Trophoblast cell (in vitro differentiated cells and primary cell): ENCODE data around the gene PIGL.

Experiments used
- DNase-seq, 2 donors: peaks; one replicate each; pipeline ENCODE4 v3.0.0-alpha.2; 2016
- H2AFZ ChIP-seq: 2 replicates; pipeline ENCODE4 v1.6.1; 2013; ENCODE audit warnings: low read length, moderate library complexity, mild to moderate bottlenecking; ENCODE audit not compliant: insufficient read depth, poor library complexity
- H2AK5ac ChIP-seq: 2 replicates; pipeline ENCODE4 v1.6.1; 2013; ENCODE audit warnings: mild to moderate bottlenecking, low read length
- H2BK120ac ChIP-seq: 2 replicates; pipeline ENCODE4 v1.6.1; 2013; ENCODE audit warnings: low read length, mild to moderate bottlenecking, moderate library complexity; ENCODE audit not compliant: insufficient read depth, poor library complexity
- H2BK12ac ChIP-seq: 2 replicates; pipeline ENCODE4 v1.6.1; 2013; ENCODE audit warnings: mild to moderate bottlenecking, low read length, moderate library complexity
- H2BK5ac ChIP-seq: 2 replicates; pipeline ENCODE4 v1.6.1; 2013; ENCODE audit warnings: low read length, low read depth, moderate library complexity, mild to moderate bottlenecking; ENCODE audit not compliant: poor library complexity
- H3K14ac ChIP-seq: 2 replicates; pipeline ENCODE4 v1.6.1; 2013; ENCODE audit warnings: mild to moderate bottlenecking, low read length
- H3K18ac ChIP-seq: 2 replicates; pipeline ENCODE4 v1.6.1; 2013; ENCODE audit warnings: mild to moderate bottlenecking, low read length
- H3K23ac ChIP-seq: 2 replicates; pipeline ENCODE4 v1.6.1; 2013; ENCODE audit warnings: low read length
- H3K27ac ChIP-seq: 2 replicates; pipeline ENCODE4 v1.5.1; 2013; ENCODE audit warnings: low read depth, mild to moderate bottlenecking, inconsistent platforms, low read length, moderate library complexity
- H3K27me3 ChIP-seq: 2 replicates; pipeline ENCODE4 v1.6.1; 2013; ENCODE audit warnings: inconsistent platforms, mild to moderate bottlenecking, low read length, moderate library complexity; ENCODE audit not compliant: insufficient read depth
- H3K36me3 ChIP-seq, 2 experiments: 1 replicate in 1 of 2; 2 replicates in 1 of 2; pipeline ENCODE4 v1.6.1; 2013; ENCODE audit warnings: low read length in 2 of 2, mild to moderate bottlenecking in 2 of 2, moderate library complexity in 1 of 2; ENCODE audit not compliant: insufficient read depth in 2 of 2, control insufficient read depth in 1 of 2
- H3K4ac ChIP-seq: 2 replicates; pipeline ENCODE4 v1.6.1; 2013; ENCODE audit warnings: low read depth, mild to moderate bottlenecking, low read length, moderate library complexity
- H3K4me1 ChIP-seq, 2 experiments: 1 replicate in 1 of 2; 2 replicates in 1 of 2; pipeline ENCODE4 v1.6.1; 2013; ENCODE audit warnings: low read length in 2 of 2, mild to moderate bottlenecking in 2 of 2, moderate library complexity in 1 of 2; ENCODE audit not compliant: insufficient read depth in 2 of 2, control insufficient read depth in 1 of 2
- H3K4me2 ChIP-seq: 2 replicates; pipeline ENCODE4 v1.6.1; 2013; ENCODE audit warnings: inconsistent platforms, mild to moderate bottlenecking, low read length, moderate library complexity
- H3K4me3 ChIP-seq: 2 replicates; pipeline ENCODE4 v1.5.1; 2013; ENCODE audit warnings: mild to moderate bottlenecking, low read depth, low read length, inconsistent platforms
- H3K79me1 ChIP-seq: one replicate; pipeline ENCODE4 v1.6.1; 2013; ENCODE audit warnings: low read length
- H3K79me2 ChIP-seq: 2 replicates; pipeline ENCODE4 v1.6.1; 2013; ENCODE audit warnings: low read length, mild to moderate bottlenecking; ENCODE audit not compliant: control insufficient read depth, insufficient read depth, poor library complexity
- H3K9ac ChIP-seq: 2 replicates; pipeline ENCODE4 v1.6.1; 2013; ENCODE audit warnings: mild to moderate bottlenecking, low read length
- H3K9me3 ChIP-seq: 2 replicates; pipeline ENCODE4 v1.6.1; 2013; ENCODE audit warnings: low read depth, mild to moderate bottlenecking, control low read depth, inconsistent platforms, low read length; ENCODE audit not compliant: insufficient read depth
- H4K12ac ChIP-seq: 2 replicates; pipeline ENCODE4 v1.6.1; 2013; ENCODE audit warnings: low read depth, mild to moderate bottlenecking, low read length, moderate library complexity
- H4K8ac ChIP-seq: 2 replicates; pipeline ENCODE4 v1.6.1; 2013; ENCODE audit warnings: low read depth, mild to moderate bottlenecking, low read length, moderate library complexity
- H4K91ac ChIP-seq: one replicate; pipeline ENCODE4 v1.6.1; 2013; ENCODE audit warnings: low read depth, mild to moderate bottlenecking, low read length, moderate library complexity
- WGBS: extraction: QIAGEN DNeasy Blood & Tissue Kit; methylation state at CpG from one replicate; pipeline ENCODE4 v1.1.7; 2013; ENCODE audit warnings: missing lambda C conversion rate; ENCODE audit not compliant: insufficient read length, insufficient coverage; ENCODE audit errors: extremely low coverage; 5-methylcytosine and 5-hydroxymethylcytosine counted together

PIGL gene

DNA sequence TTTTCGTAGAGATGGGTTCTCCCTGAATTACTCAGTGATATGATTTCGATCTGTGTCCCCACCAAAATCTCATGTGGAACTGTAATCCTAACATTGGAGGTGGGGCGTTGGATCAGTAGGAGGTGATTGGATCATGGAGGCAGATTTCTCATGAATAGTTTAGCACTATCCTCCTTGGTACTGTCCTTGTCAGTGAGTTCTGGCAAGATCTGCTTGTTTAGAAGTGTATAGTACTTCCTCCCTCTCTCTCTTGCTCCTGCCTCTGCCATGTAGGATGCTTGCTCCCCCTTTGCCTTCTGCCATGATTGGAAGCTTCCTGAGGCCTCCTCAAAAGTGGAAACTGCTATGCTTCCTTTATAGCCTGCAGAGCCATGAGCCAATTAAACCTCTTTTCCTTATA, 22.9 kb downstream of the PIGL start:
- no peaks in the 10 kb centered on the region for H3K27me3 ChIP-seq
- no peak overlapping the region for H4K12ac ChIP-seq
- no peaks in the 10 kb centered on the region for H3K79me1 ChIP-seq
- no peak overlapping the region for H3K27ac ChIP-seq
- no peak overlapping the region for H2BK12ac ChIP-seq
- H4K91ac ChIP-seq: no peak overlapping the region
- no peak overlapping the region for H4K8ac ChIP-seq
- no peak overlapping the region for H3K14ac ChIP-seq
- no peaks in the 10 kb centered on the region for H3K4me1 ChIP-seq
- H3K23ac ChIP-seq: no peak overlapping the region
- H3K9me3 ChIP-seq: no peaks in the 10 kb centered on the region
- H3K18ac ChIP-seq: no peak overlapping the region
- no peak overlapping the region for H3K4me2 ChIP-seq
- no peak overlapping the region for H3K4ac ChIP-seq
- WGBS: no CpG with 5 or more reads among the region's 3 CpGs
- H3K79me2 ChIP-seq: no peaks in the 10 kb centered on the region
- H2AK5ac ChIP-seq: no peak overlapping the region
- H3K9ac ChIP-seq: no peak overlapping the region
- no peak overlapping the region for H2BK120ac ChIP-seq
- H2BK5ac ChIP-seq: no peak overlapping the region
- no peak overlapping the region for H3K4me3 ChIP-seq
- no peak for DNase-seq
- H2AFZ ChIP-seq: no peak overlapping the region
- H3K36me3 ChIP-seq: peaks cover 0 to 5% of the 10 kb centered on the region in 2 experiments

DNA sequence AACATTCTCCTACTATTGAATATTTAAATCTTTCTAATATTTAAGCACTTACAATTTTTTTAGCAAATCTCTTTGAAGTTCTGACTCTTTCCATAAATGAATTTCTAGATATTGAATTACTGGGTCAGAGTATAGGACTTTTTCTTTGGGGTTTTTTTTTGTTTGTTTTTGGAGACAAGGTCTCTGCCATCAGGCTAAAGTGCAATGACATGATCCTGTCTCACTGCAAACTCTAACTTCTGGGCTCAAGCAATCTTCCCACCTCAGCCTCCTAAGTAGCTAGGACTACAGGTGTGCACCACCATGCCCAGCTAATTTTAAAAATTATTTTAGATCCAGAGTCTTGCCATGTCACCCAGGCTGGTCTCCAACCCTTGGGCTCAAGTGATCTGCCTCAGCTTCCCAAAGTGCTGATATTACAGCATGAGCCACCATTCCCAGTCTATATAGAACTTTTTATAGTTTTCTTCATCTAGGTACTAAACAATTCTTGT, 24.9 kb downstream of the PIGL start:
- no peak overlapping the region for H2AK5ac ChIP-seq
- no peak overlapping the region for H3K4ac ChIP-seq
- H3K9ac ChIP-seq: no peak overlapping the region
- no peak overlapping the region for H2BK5ac ChIP-seq
- H3K27ac ChIP-seq: no peak overlapping the region
- H3K9me3 ChIP-seq: no peaks in the 10 kb centered on the region
- no peaks in the 10 kb centered on the region for H3K79me1 ChIP-seq
- H3K79me2 ChIP-seq: no peaks in the 10 kb centered on the region
- no peak overlapping the region for H2AFZ ChIP-seq
- no peak overlapping the region for H3K4me2 ChIP-seq
- no peak for DNase-seq
- H3K27me3 ChIP-seq: no peaks in the 10 kb centered on the region
- no peak overlapping the region for H3K4me3 ChIP-seq
- peaks cover 0 to 5% of the 10 kb centered on the region in 2 experiments for H3K36me3 ChIP-seq
- H4K12ac ChIP-seq: no peak overlapping the region
- no peak overlapping the region for H3K18ac ChIP-seq
- no peak overlapping the region for H2BK120ac ChIP-seq
- no peak overlapping the region for H3K23ac ChIP-seq
- H4K91ac ChIP-seq: no peak overlapping the region
- no peak overlapping the region for H2BK12ac ChIP-seq
- H3K14ac ChIP-seq: no peak overlapping the region
- H3K4me1 ChIP-seq: no peaks in the 10 kb centered on the region
- H4K8ac ChIP-seq: no peak overlapping the region

DNA sequence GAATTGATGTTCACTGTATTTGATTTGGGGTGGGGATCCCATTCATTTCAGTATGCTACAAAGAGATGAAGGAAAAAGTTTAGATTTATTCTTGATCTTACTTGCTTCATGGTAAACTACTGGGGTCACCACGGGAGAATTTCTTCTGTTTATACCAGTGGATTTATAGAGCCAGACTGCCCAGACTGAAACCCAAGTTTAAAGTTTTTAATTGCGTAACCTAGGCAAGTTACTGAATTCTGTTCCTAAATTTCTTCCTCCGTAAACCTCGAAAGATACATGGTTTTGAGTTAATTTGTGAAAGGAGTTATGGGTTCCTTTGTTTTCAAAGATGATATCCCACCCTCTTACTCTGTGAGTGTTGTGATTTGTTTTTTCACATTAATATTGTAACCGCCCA, 26.4 kb downstream of the PIGL start:
- Histone ChIP-seq H2BK5ac (no peak overlapping the region), H3K27ac (no peak overlapping the region), H3K4ac (no peak overlapping the region), H3K18ac (no peak overlapping the region), H2BK12ac (no peak overlapping the region), H3K79me1 (no peaks in the 10 kb centered on the region), H2AK5ac (no peak overlapping the region), H4K12ac (no peak overlapping the region), H3K4me2 (no peak overlapping the region), H3K9ac (no peak overlapping the region), H3K4me1 (no peaks in the 10 kb centered on the region), H3K14ac (no peak overlapping the region), H2AFZ (no peak overlapping the region), H3K9me3 (no peaks in the 10 kb centered on the region), H3K79me2 (no peaks in the 10 kb centered on the region), H4K8ac (no peak overlapping the region), H4K91ac (no peak overlapping the region), H2BK120ac (no peak overlapping the region), H3K36me3 (peaks cover 0 to 5% of the 10 kb centered on the region in 2 experiments), H3K4me3 (no peak overlapping the region), H3K23ac (no peak overlapping the region), H3K27me3 (no peaks in the 10 kb centered on the region)
- WGBS: no CpG with 5 or more reads among the region's 5 CpGs
- DNase-seq: no peak

DNA sequence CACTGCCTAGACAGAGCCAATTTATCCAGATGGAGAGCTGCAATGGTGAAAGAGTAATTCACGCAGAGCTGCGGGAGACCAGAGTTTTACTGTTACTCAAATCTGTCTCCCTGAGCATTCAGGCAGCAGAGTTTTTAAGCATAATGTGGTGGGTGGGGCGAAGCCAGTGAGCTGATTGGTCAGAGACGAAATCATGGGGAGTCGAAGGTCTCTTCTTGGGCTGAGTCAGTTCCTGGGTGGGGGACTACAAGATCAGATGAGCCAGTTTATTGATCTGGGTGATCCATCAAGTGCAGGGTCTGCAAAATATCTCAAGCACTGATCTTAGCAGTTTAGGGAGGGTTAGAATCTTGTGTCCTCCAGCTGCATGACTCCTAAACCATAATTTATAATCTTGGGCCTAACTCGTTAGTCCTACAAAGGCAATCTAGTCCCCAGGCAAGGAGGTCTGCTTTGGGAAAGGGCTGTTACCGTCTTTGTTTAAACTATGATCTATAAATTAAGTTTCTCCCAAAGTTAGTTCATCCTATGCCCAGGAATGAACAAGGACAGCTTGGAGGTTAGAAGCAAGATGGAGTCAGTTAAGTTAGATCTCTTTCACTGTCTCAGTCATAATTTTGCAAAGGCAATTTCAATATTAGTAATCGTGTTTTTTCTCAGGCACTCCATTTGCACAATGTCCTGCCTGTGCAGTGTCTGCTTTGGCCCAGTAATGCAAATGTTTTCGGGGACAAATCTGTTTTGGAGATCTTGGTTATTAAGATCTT, 27.0 kb downstream of the PIGL start:
- Histone ChIP-seq H2BK12ac (no peak overlapping the region), H3K9ac (no peak overlapping the region), H2BK5ac (no peak overlapping the region), H3K18ac (peak overlapping the region; percentile 45), H3K9me3 (no peaks in the 10 kb centered on the region), H3K4me3 (no peak overlapping the region), H4K91ac (no peak overlapping the region), H3K23ac (no peak overlapping the region), H3K4me2 (no peak overlapping the region), H3K79me2 (no peaks in the 10 kb centered on the region), H3K4ac (no peak overlapping the region), H3K27ac (no peak overlapping the region), H2BK120ac (no peak overlapping the region), H3K36me3 (peaks cover 0 to 5% of the 10 kb centered on the region in 2 experiments), H3K4me1 (no peaks in the 10 kb centered on the region), H3K79me1 (no peaks in the 10 kb centered on the region), H4K12ac (no peak overlapping the region), H2AFZ (no peak overlapping the region), H3K14ac (no peak overlapping the region), H3K27me3 (no peaks in the 10 kb centered on the region), H2AK5ac (no peak overlapping the region), H4K8ac (no peak overlapping the region)
- WGBS: no CpG with 5 or more reads among the region's 9 CpGs
- no peak for DNase-seq
